Measurements from ENCODE around the gene CELF2.

Gene CELF2

DNA sequence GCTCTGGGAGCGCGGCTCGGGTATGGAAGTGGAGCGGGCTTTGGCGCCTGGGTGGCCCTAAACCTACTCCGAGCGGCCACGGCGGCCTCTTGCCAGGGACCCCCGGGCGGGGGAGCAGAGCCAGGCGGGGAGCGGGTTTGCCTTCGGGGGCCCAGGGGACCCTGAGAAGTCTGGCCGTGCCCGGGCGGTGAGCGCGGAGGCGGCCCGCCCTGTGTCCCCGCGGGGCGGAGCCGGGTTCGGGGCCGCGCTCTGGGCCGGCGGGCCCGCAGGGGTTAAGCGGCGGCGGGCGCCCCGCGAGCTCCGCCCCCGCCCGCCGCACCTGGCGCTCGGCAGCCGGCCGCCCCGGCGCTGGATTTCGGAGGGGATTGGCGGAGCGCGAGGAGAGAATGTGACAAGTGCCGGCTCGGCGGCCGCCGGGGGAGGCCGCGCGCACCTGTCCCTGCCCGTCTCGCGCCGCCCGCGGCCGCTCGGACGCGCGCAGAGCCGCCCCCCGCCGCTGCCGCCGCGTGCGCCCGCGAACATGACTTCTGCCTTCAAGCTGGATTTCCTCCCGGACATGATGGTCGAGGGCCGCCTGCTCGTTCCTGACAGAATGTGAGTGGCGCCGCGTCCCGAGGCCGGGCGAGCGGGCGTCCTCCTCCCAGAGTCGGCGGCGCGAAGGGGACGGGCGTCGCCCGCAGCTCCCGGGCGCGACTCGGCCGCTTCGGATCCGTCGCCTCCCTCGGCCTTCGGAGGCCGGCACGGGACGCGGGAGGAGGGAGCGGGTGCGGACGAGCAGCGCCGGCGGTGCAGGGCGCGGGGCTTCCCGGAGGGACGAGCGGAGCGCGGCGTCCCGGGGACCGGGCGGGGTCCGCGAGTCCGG is at the start of gene CELF2:
Gene CELF2 (plus strand): TSS at position 303 of the 862 bp plus-strand sequence. CDS start 218 bp downstream, at position 521.
- Histone ChIP-seq H3K4me3 (peak within 1 kb of the TSS; percentile 91 to 99), H3K9me3 (no peaks in the 10 kb centered on the region), H3K27me3 (no peaks in the 10 kb centered on the region), H3K27ac (peak within 1 kb of the TSS; percentile 74 to 91), H3K36me3 (no peaks in the 10 kb centered on the region), H3K4me1 (peaks cover 0 to 23% (median 12%) of the 10 kb centered on the region in 4 donors)
- intact Hi-C loops (cut with DNase I; ENCODE audit: low total_unique reads): loop anchor here (10.0 kb wide), 1 partner anchor 213 kb away; no protein-coding TSS in a partner anchor
- peak; percentile 41 to 73 for DNase-seq
- TF ChIP-seq, protein P1, sequence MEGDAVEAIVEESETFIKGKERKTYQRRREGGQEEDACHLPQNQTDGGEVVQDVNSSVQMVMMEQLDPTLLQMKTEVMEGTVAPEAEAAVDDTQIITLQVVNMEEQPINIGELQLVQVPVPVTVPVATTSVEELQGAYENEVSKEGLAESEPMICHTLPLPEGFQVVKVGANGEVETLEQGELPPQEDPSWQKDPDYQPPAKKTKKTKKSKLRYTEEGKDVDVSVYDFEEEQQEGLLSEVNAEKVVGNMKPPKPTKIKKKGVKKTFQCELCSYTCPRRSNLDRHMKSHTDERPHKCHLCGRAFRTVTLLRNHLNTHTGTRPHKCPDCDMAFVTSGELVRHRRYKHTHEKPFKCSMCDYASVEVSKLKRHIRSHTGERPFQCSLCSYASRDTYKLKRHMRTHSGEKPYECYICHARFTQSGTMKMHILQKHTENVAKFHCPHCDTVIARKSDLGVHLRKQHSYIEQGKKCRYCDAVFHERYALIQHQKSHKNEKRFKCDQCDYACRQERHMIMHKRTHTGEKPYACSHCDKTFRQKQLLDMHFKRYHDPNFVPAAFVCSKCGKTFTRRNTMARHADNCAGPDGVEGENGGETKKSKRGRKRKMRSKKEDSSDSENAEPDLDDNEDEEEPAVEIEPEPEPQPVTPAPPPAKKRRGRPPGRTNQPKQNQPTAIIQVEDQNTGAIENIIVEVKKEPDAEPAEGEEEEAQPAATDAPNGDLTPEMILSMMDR (IDR thresholded peaks at IDR 0.05): no peak

- Histone ChIP-seq H3K27me3 (no peaks in the 10 kb centered on the region), H3K9me3 (no peaks in the 10 kb centered on the region), H3K27ac (no peak overlapping the region), H3K4me3 (no peak overlapping the region), H3K4me1 (no peaks in the 10 kb centered on the region), H3K36me3 (no peaks in the 10 kb centered on the region)
- intact Hi-C loops (cut with DNase I; ENCODE audit: low total_unique reads): no loop called here
- no peak for DNase-seq
- TF ChIP-seq, protein P1 (IDR thresholded peaks at IDR 0.05): no peak
Measured at GRCh38 chr10:10968257-10968588, 49.4 kb upstream of the CELF2 start.

- Histone ChIP-seq H3K4me1 (no peaks in the 10 kb centered on the region), H3K4me3 (no peak overlapping the region), H3K27me3 (no peaks in the 10 kb centered on the region), H3K36me3 (no peaks in the 10 kb centered on the region), H3K9me3 (no peaks in the 10 kb centered on the region), H3K27ac (no peak overlapping the region)
- intact Hi-C loops (cut with DNase I; ENCODE audit: low total_unique reads): no loop called here
- TF ChIP-seq, protein P1 (IDR thresholded peaks at IDR 0.05): no peak
- DNase-seq: no peak
Measured at GRCh38 chr10:10973310-10973709, 44.4 kb upstream of the CELF2 start.

GRCh38 chr10:10975647-10976046 is 42.0 kb upstream of the CELF2 start:
- TF ChIP-seq, protein P1 (IDR thresholded peaks at IDR 0.05): no peak
- Histone ChIP-seq H3K4me1 (no peaks in the 10 kb centered on the region), H3K4me3 (no peak overlapping the region), H3K9me3 (no peaks in the 10 kb centered on the region), H3K27me3 (no peaks in the 10 kb centered on the region), H3K27ac (no peak overlapping the region), H3K36me3 (no peaks in the 10 kb centered on the region)
- intact Hi-C loops (cut with DNase I; ENCODE audit: low total_unique reads): no loop called here
- no peak for DNase-seq

- TF ChIP-seq, protein P1 (IDR thresholded peaks at IDR 0.05): no peak
- intact Hi-C loops (cut with DNase I; ENCODE audit: low total_unique reads): no loop called here
- no peaks in the 10 kb centered on the region for H3K9me3 ChIP-seq
- H3K27me3 ChIP-seq: no peaks in the 10 kb centered on the region
- H3K4me3 ChIP-seq: no peak overlapping the region
- no peaks in the 10 kb centered on the region for H3K36me3 ChIP-seq
- H3K4me1 ChIP-seq: no peaks in the 10 kb centered on the region
- no peak overlapping the region for H3K27ac ChIP-seq
- no peak for DNase-seq
Measured at GRCh38 chr10:10976652-10977051, 41.0 kb upstream of the CELF2 start.
